Stimulated activated CD4-positive, alpha-beta T cell treated with anti-CD3 and anti-CD28 coated beads, Interleukin-15, amount 100 ng/mL, for 1 hour (primary cell): ENCODE results near the gene ARMS2.

ENCODE experiments used
- DNase-seq, 2 donors: peaks; one replicate each; pipeline ENCODE4 v3.0.0-alpha.2; 2020; ENCODE audit warnings: low read depth in 1 of 2, low spot score in 1 of 2

The ARMS2 gene

GRCh38 chr10:122454603-122455080, at the start of gene ARMS2:
Gene ARMS2, plus strand, starts transcription at chr10:122454653. Its CDS starts 75 bp downstream, at chr10:122454728.
- no peak for DNase-seq

DNA sequence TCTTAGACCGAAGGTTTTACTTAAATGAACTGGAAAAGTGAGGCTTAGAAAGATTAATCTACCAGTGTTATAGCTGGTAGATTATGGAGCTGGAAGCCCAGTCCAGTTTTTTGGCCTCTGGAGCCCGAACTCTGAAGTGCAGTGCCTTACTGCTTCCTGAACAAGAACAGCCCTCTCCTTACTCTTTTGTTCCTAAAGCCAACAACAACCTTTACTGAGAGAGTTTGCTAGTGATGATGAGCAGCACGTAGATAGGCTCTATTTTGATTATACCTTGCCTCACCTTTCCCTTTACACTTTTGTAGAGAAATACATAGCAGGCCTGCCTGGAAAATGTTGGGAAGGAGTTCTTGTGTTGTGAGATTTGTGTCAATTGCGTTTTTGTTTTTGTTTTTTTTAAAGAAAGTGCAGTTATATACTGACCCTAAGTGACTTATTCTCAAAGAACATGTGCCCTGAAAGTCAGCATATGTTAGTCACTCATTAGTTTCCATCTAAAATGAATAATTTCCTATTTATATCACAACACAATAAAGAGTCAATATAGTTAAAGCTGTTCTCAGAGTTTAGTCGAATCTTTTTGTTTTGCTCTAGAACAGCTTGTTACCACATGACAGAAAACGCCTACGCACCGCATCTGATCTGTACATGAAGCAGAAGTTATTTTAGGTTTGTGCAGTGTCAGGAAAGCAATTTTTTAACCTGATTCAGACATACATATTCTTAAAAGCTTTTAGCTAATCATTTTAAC, 46.9 kb upstream of the ARMS2 start:
- peak in 1 of 2 donors; percentile 11 for DNase-seq

DNA sequence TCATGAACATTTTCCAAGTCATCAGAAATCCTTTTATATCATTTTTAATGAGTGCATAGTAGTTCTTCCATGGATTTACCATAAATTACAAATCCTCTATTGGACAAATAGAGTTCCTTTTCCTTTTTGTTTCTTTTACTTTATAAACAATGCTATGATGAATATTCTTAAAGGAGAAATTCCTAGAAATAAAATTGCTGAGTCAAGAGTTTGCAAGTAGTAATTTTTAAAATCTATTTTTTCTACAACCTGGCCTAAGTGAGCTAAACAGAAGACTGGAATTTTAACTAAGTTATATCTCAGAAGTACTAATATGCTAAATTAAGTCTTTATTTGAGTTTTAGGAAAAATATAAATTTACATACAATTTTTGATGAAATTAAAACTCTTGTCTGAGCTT, 41.1 kb upstream of the ARMS2 start:
- DNase-seq = no peak

- no peak for DNase-seq
Observed at GRCh38 chr10:122417667-122418066, 36.8 kb upstream of the ARMS2 start.

DNA sequence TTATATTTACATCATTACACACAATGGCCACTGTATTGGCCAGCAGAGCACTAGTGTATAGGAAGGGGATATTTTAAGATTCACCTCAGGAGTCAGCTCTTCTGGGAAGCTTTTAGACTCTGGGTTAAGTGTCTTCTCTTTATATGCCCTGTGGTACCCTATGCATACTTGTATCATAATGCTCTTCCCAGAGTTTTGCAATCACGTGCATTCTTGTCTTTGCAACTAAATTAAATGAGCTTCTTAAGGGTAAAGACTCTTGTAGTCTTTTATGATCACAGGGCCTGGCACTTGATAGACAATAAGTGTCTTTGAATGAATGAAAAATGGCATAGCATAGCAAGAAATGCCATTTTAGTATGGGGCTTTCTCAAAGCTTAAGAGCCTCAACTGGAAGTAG, 35.4 kb upstream of the ARMS2 start:
- no peak for DNase-seq

GRCh38 chr10:122419876-122420623, 34.4 kb upstream of the ARMS2 start:
- no peak for DNase-seq

GRCh38 chr10:122420624-122421007, 33.8 kb upstream of the ARMS2 start:
- no peak for DNase-seq

DNA sequence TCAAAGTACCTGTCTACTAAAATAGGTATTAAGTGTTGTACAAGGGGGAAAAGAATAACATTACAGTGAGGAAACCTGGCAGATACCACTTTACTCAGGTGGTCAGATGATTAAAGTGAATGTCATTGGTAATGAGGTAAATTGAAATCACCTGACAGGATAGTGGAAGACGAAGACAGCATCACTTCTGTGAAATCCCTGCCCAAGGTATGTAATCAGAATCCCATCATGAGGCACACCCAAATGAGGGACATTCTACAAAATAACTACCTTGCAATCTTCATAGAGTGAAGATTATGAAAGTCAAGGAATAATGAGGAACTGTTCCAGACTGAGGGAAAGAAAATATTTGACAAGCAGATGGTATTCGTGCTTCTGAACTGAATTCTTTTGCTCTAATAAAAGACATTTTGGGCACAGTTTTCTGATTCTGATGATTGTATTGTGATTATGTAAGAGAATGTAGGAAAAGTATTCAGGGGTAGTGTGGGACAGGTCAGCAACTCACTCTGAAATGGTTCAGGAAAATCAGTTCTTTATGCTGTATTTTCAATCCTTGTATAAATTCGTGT, 33.3 kb upstream of the ARMS2 start:
- DNase-seq = no peak

- DNase-seq = no peak
Observed at GRCh38 chr10:122421742-122422141, 32.7 kb upstream of the ARMS2 start.

GRCh38 chr10:122422266-122422989, 32.0 kb upstream of the ARMS2 start:
- DNase-seq = peak in 1 of 2 donors; percentile 2

DNA sequence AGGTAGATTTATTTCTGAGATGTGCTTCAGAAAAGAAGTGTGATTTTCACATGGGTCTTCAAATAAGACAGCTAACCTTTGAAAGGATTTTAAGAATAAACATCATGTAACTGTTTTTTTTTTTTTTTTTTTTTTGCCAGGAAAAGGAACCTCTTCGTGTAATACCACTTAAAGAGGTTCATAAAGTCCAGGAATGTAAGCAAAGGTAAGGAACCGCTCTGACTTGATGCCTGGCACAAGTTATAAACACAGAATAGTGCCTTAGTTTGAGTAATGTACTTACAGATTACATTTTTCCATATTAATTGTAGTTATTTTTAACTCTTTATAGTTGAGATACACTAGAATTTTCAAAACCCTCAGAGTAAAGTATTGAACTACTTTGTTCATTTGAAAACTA, 30.4 kb upstream of the ARMS2 start:
- DNase-seq = no peak

- DNase-seq = no peak
Observed at GRCh38 chr10:122426829-122427228, 27.6 kb upstream of the ARMS2 start.

GRCh38 chr10:122427280-122427679, 27.2 kb upstream of the ARMS2 start:
- DNase-seq = no peak

DNA sequence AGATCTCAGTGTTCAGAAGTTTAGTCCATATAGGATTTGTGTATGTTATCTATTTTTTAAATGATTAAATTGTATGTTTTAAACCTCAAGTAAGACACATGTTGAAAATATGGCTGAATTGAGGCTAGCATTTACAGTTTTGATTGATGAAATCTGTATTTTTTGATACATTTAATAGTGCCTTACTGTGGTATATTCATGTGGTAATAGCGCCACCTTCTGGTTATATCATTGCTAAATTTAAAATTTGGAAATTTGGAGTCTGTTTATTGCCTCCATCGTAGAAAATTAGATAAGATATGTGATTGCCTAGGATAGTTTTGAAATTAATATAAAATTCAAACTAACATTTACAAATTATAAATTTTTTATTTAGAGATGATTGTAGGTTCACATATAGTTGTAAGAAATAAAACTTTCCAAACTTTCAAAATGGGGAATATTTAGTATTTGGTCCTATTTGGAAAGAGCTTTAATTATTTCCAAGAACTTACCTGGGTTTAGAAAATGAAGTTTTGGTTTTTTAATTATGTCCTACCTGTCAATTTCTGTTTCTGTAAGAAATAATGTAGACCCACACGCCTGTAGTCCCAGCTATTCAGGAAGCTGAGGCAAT, 19.1 kb upstream of the ARMS2 start:
- DNase-seq = no peak

DNA sequence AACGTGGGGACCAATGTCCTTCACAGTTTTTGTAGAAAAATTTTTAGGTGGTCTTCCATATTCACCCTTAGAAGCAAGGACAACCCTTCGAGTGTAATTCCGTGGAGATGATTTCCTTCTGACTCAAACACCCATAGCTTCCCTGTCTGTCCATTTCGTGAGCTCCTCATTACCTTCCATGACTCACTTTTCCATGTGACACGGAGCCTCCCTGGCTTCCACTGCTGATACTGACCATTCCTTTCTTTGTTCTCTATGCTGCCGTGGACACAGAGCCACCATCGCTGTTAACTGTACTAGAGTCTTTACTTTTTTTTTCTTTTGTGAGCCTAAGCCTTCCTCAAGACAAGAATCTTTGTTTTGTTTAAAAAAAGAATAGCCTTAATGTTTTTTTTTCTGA, 12.5 kb upstream of the ARMS2 start:
- no peak for DNase-seq

DNA sequence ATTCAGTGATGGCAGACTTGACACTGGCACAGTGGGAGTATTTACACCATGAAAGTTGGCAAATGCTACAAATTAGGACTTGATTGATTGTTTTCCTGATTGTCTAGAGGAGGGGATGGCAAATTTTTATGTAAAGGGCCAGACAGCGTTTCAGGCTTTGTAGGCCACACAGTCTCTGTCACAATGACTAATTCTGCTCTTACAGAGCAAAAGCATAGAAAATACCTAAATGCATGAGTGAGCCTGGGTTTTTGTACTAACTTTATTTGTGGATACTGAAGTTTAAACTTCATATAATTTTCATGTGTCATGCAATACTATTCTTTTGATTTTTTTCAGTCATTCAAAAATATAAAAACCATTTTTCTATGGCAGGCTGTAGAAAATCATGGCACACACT, 9.0 kb upstream of the ARMS2 start:
- no peak for DNase-seq

DNA sequence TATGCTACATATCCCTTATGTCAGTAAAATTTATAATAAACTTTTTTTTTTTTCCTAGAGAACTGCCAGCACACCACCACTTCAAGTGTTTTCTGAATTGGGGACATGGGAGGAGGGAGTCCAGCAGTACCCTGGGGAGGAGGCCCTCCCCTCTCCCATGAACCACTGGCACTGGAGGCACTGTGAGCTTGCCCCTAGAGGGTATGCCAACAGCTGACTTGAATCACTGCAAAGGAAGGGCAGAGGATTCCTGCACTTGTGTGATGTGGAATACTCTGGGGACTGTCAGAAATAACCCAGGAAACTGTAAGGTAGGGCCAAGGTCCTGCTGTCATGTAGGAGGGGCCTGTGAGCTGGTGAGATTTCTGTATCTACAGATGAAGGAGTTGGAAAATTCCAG, 8.5 kb upstream of the ARMS2 start:
- no peak for DNase-seq

GRCh38 chr10:122446668-122447423, 7.6 kb upstream of the ARMS2 start:
- no peak for DNase-seq

DNA sequence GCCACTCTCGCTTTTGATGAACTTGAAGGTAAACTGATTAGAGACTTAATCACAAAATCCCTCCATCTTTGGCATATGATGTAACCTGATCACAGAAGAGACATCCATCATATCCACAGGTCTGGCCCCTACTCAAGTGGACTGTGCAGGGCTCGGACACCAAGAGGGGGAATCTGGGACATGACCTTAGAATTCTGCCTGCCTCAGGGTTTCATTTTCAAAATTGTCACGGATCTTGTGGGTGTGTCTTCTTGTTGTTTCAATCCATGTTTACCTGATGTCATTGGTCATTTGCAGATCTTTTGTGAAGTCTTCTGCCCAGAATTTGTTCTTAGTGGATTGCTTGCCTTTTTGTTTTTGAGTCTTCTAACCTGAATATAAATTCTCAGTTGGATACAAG, 5.9 kb upstream of the ARMS2 start:
- DNase-seq = no peak

- no peak for DNase-seq
Observed at GRCh38 chr10:122449153-122449552, 5.3 kb upstream of the ARMS2 start.
